ENCODE data around the gene PTPRC. TPM values are rescaled to one million over a fixed set of nuclear protein-coding genes. Genes with fewer than 3 reads are reported as not detected.

Gene PTPRC
- total RNA-seq, 1 donor from 2014 or later: 0.29 TPM

- Histone ChIP-seq H3K36me3 (ENCODE audit: control insufficient read depth, insufficient read depth, low read length) (no peaks in the 10 kb centered on the region), H3K4me3 (ENCODE audit: low read depth, low read length) (no peak overlapping the region), H3K27me3 (ENCODE audit: control insufficient read depth, insufficient read depth, low read length) (no peaks in the 10 kb centered on the region)
- no peak for DNase-seq (ENCODE audit: low read depth)
- TF ChIP-seq CTCF (IDR thresholded peaks at IDR 0.05; ENCODE audit: insufficient read depth, low read length, poor library complexity, severe bottlenecking): no peak
These were observed 3.3 kb downstream of the PTPRC start for GRCh38 chr1:198641966-198642668.

- no peaks in the 10 kb centered on the region for H3K36me3 ChIP-seq (ENCODE audit: control insufficient read depth, insufficient read depth, low read length)
- TF ChIP-seq CTCF (IDR thresholded peaks at IDR 0.05; ENCODE audit: insufficient read depth, low read length, poor library complexity, severe bottlenecking): no peak
- no peak overlapping the region for H3K4me3 ChIP-seq (ENCODE audit: low read depth, low read length)
- DNase-seq (ENCODE audit: low read depth): no peak
- H3K27me3 ChIP-seq (ENCODE audit: control insufficient read depth, insufficient read depth, low read length): no peaks in the 10 kb centered on the region
These were observed 4.1 kb downstream of the PTPRC start for GRCh38 chr1:198642983-198643382.

GRCh38 chr1:198643808-198644207 is 5.0 kb downstream of the PTPRC start:
- no peaks in the 10 kb centered on the region for H3K27me3 ChIP-seq (ENCODE audit: control insufficient read depth, insufficient read depth, low read length)
- H3K4me3 ChIP-seq (ENCODE audit: low read depth, low read length): no peak overlapping the region
- no peak for TF ChIP-seq CTCF (IDR thresholded peaks at IDR 0.05; ENCODE audit: insufficient read depth, low read length, poor library complexity, severe bottlenecking)
- H3K36me3 ChIP-seq (ENCODE audit: control insufficient read depth, insufficient read depth, low read length): no peaks in the 10 kb centered on the region
- no peak for DNase-seq (ENCODE audit: low read depth)

GRCh38 chr1:198647055-198647454 is 8.2 kb downstream of the PTPRC start:
- TF ChIP-seq CTCF (IDR thresholded peaks at IDR 0.05; ENCODE audit: insufficient read depth, low read length, poor library complexity, severe bottlenecking): no peak
- H3K36me3 ChIP-seq (ENCODE audit: control insufficient read depth, insufficient read depth, low read length): no peaks in the 10 kb centered on the region
- H3K27me3 ChIP-seq (ENCODE audit: control insufficient read depth, insufficient read depth, low read length): no peaks in the 10 kb centered on the region
- H3K4me3 ChIP-seq (ENCODE audit: low read depth, low read length): no peak overlapping the region
- DNase-seq (ENCODE audit: low read depth): no peak

GRCh38 chr1:198648592-198648991 is 9.8 kb downstream of the PTPRC start:
- no peak for TF ChIP-seq CTCF (IDR thresholded peaks at IDR 0.05; ENCODE audit: insufficient read depth, low read length, poor library complexity, severe bottlenecking)
- H3K27me3 ChIP-seq (ENCODE audit: control insufficient read depth, insufficient read depth, low read length): no peaks in the 10 kb centered on the region
- no peaks in the 10 kb centered on the region for H3K36me3 ChIP-seq (ENCODE audit: control insufficient read depth, insufficient read depth, low read length)

More at GRCh38 chr1:198648592-198648991, 9.8 kb downstream of the PTPRC start:
- no peak overlapping the region for H3K4me3 ChIP-seq (ENCODE audit: low read depth, low read length)
- no peak for DNase-seq (ENCODE audit: low read depth)
